Esophagus muscularis mucosa (tissue), 4 donors: ENCODE measurements around the gene SRSF5. TPM values are rescaled to one million over a fixed set of nuclear protein-coding genes. Genes with fewer than 3 reads are reported as not detected.
"Not testable (repeated sequence)": the region's sequence is repeated elsewhere in the genome, so short reads cannot be mapped to it uniquely, and the experiment has no call there.

Experiments
- DNase-seq: peaks from one replicate; pipeline ENCODE4 v3.0.0-alpha.2; 2017; ENCODE audit errors: extremely low spot score
- H3K27ac ChIP-seq, 4 donors: fragments of 200-600 bp; sonication (generic); replicated peaks in 1 of 4; 1 replicate in 3 of 4; 2 replicates in 1 of 4; pipeline ENCODE4 v1.5.1; 2016 to 2019; ENCODE audit warnings: mild to moderate bottlenecking in 1 of 4
- H3K27me3 ChIP-seq, 4 donors: fragments of 200-600 bp; sonication (generic); one replicate each; pipeline versions ENCODE4 v1.5.1 to v1.6.0; 2016 to 2019
- H3K36me3 ChIP-seq, 4 donors: fragments of 200-600 bp; sonication (generic); one replicate each; pipeline ENCODE4 v1.5.1; 2016 to 2019
- H3K4me1 ChIP-seq, 4 donors: fragments of 200-600 bp; sonication (generic); one replicate each; pipeline ENCODE4 v1.5.1; 2016 to 2019
- H3K4me3 ChIP-seq, 4 donors: fragments of 200-600 bp; sonication (generic); 1 replicate in 2 of 4; 2 replicates in 2 of 4; pipeline ENCODE4 v1.5.1; 2016 to 2019; ENCODE audit warnings: mild to moderate bottlenecking in 4 of 4, moderate library complexity in 1 of 4
- H3K9me3 ChIP-seq, 4 donors: fragments of 200-600 bp; sonication (generic); 1 replicate in 3 of 4; 2 replicates in 1 of 4; pipeline ENCODE4 v1.5.1; 2016 to 2019
- CTCF ChIP-seq, 3 experiments: fragments of 200-600 bp in 2 of 3; fragments of 450-650 bp in 1 of 3; sonication (generic) in 2 of 3; IDR thresholded peaks; one replicate each; pipeline ENCODE4 v1.5.1; 2017 to 2019; ENCODE audit warnings: antibody characterized with exemption in 3 of 3, mild to moderate bottlenecking in 2 of 3, moderate library complexity in 1 of 3
- EP300 ChIP-seq: sonication (generic); formaldehyde crosslinking; IDR thresholded peaks from one replicate; pipeline ENCODE4 v1.6.1; 2017; ENCODE audit warnings: antibody characterized with exemption
- POLR2A ChIP-seq: fragments of 450-650 bp; IDR thresholded peaks from one replicate; pipeline ENCODE4 v1.6.1; 2017; ENCODE audit warnings: antibody characterized with exemption, moderate library complexity, mild to moderate bottlenecking, low read depth
- POLR2AphosphoS5 ChIP-seq, 2 donors: sonication (generic); formaldehyde crosslinking; IDR thresholded peaks; one replicate each; pipeline ENCODE4 v1.6.1; 2017; ENCODE audit warnings: antibody characterized with exemption in 2 of 2
- WGBS: methylation state at CpG from one replicate; pipeline ENCODE4 v1.1.5; 2018; 5-methylcytosine and 5-hydroxymethylcytosine counted together
- intact Hi-C: fragments of 100-400 bp; cut with DNase I; formaldehyde crosslinking; loops from one replicate; pipeline ENCODE4 v1.15.1; 2023
- total RNA-seq, 4 donors: library from RNA; depleted of rRNA; stranded (reverse); fragments of >200 nt; gene quantifications; one replicate each; pipeline versions ENCODE4 v1.1.0 to v1.2.1, GENCODE V29; 2016

The SRSF5 gene
- total RNA-seq, 4 donors from 2014 or later: 185 to 291 (median 211) TPM

- Histone ChIP-seq H3K27ac (no peak overlapping the region), H3K4me1 (no peaks in the 10 kb centered on the region), H3K9me3 (no peaks in the 10 kb centered on the region), H3K4me3 (no peak overlapping the region), H3K27me3 (peaks cover 0 to 20% (median 0%) of the 10 kb centered on the region in 4 donors), H3K36me3 (no peaks in the 10 kb centered on the region)
- peak; percentile 45 for DNase-seq
- TF ChIP-seq POLR2A (no peak), EP300 (no peak), POLR2AphosphoS5 (IDR thresholded peaks at IDR 0.05) (no peak), CTCF (IDR thresholded peaks at IDR 0.05) (no peak)
- WGBS: 85% methylated on average over 11 of the region's 13 CpGs
- intact Hi-C loops: loop anchor here (10.0 kb wide), 2 partner anchors 513 to 903 kb away; no protein-coding TSS in a partner anchor
These were observed 44.4 kb downstream of the SRSF5 start for GRCh38 chr14:69811227-69811867.

GRCh38 chr14:69811868-69812252 is 44.9 kb downstream of the SRSF5 start:
- no peak overlapping the region for H3K27ac ChIP-seq
- no peak overlapping the region for H3K4me3 ChIP-seq
- no peaks in the 10 kb centered on the region for H3K4me1 ChIP-seq
- intact Hi-C loops: loop anchor here (10.0 kb wide), 2 partner anchors 513 to 903 kb away; no protein-coding TSS in a partner anchor
- H3K36me3 ChIP-seq: no peaks in the 10 kb centered on the region
- 90% methylated on average over 10 of the region's 10 CpGs for WGBS
- TF ChIP-seq POLR2A: no peak
- no peak for TF ChIP-seq EP300
- no peak for TF ChIP-seq CTCF (IDR thresholded peaks at IDR 0.05)
- TF ChIP-seq POLR2AphosphoS5 (IDR thresholded peaks at IDR 0.05): no peak
- H3K9me3 ChIP-seq: no peaks in the 10 kb centered on the region
- no peak for DNase-seq
- H3K27me3 ChIP-seq: peaks cover 0 to 23% (median 0%) of the 10 kb centered on the region in 4 donors

- TF ChIP-seq POLR2A (no peak), CTCF (IDR thresholded peaks at IDR 0.05) (no peak), EP300 (no peak), POLR2AphosphoS5 (IDR thresholded peaks at IDR 0.05) (no peak)
- peak; percentile 19 for DNase-seq
- WGBS: 79% methylated on average over 9 of the region's 9 CpGs
- Histone ChIP-seq H3K4me3 (no peak overlapping the region), H3K4me1 (no peaks in the 10 kb centered on the region), H3K27ac (no peak overlapping the region), H3K27me3 (peaks cover 0 to 32% (median 2%) of the 10 kb centered on the region in 4 donors), H3K9me3 (no peaks in the 10 kb centered on the region), H3K36me3 (no peaks in the 10 kb centered on the region)
- intact Hi-C loops: loop anchor here (10.0 kb wide), 2 partner anchors 512 to 902 kb away; no protein-coding TSS in a partner anchor
These were observed 45.8 kb downstream of the SRSF5 start for GRCh38 chr14:69812711-69813110.

- intact Hi-C loops: loop anchor here (10.0 kb wide), 2 partner anchors 511 to 901 kb away; no protein-coding TSS in a partner anchor
These were observed 46.4 kb downstream of the SRSF5 start for GRCh38 chr14:69813346-69813745.

GRCh38 chr14:69814397-69814796 is 47.5 kb downstream of the SRSF5 start:
- WGBS: 71% methylated on average over 3 of the region's 3 CpGs
- Histone ChIP-seq H3K36me3 (no peaks in the 10 kb centered on the region), H3K9me3 (no peaks in the 10 kb centered on the region), H3K27me3 (peaks cover 0 to 38% (median 3%) of the 10 kb centered on the region in 4 donors), H3K4me3 (no peak overlapping the region), H3K4me1 (peaks cover 0 to 6% (median 2%) of the 10 kb centered on the region in 4 donors), H3K27ac (no peak overlapping the region)
- intact Hi-C loops: loop anchor here (10.0 kb wide), 2 partner anchors 510 to 900 kb away; no protein-coding TSS in a partner anchor
- DNase-seq: peak; percentile 70
- no peak for TF ChIP-seq EP300
- no peak for TF ChIP-seq POLR2A
- no peak for TF ChIP-seq CTCF (IDR thresholded peaks at IDR 0.05)
- no peak for TF ChIP-seq POLR2AphosphoS5 (IDR thresholded peaks at IDR 0.05)

More at GRCh38 chr14:69813346-69813745, 46.4 kb downstream of the SRSF5 start:
- not testable (repeated sequence) for H3K4me1 ChIP-seq, H3K4me3 ChIP-seq, H3K27ac ChIP-seq, H3K9me3 ChIP-seq, H3K36me3 ChIP-seq
- H3K27me3 ChIP-seq: peaks cover 0 to 38% (median 3%) of the 10 kb centered on the region in 4 donors
- DNase-seq: peak; percentile 70
- WGBS: 85% methylated on average over 6 of the region's 6 CpGs
